Measurements from ENCODE around the gene USP20. TPM values are rescaled to one million over a fixed set of nuclear protein-coding genes. Genes with fewer than 3 reads are reported as not detected.
A peak's percentile ranks its signal among the peaks of the same experiment; 100 is the strongest.

The USP20 gene
- total and polyA plus RNA-seq, 2 donors from 2014 or later, result 22.8 to 28.8 TPM

DNA sequence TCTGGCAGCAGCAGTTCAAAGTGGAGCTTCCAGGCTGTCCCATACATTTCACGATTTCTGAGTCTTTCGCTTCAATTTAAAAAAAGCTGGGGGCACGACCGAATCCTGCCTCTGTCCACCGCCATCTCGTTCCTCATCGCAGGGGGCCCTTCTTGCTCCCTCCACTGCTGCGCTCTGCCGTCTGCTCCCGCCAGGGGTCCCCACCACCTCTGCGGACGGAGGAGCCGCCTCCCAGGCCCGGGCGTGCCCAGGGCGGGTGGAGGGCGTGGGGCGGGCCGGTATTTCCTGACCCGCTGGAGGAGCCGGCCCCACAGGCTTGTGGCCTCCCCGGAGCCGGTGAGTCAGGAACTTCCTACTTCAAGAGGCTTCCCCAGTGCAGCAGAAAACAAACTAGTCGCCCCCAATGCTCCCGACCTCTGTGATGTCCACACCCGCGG lies 50.4 kb downstream of the USP20 start:
- no peak for FAIRE-seq
- peaks cover 0 to 6% (median 0%) of the 10 kb centered on the region in 3 donors for H3K36me3 ChIP-seq (ENCODE audit: control insufficient read depth in 2 of 3, insufficient read depth in 3 of 3, low read length in 3 of 3)
- H3K4me1 ChIP-seq (ENCODE audit: control insufficient read depth in 2 of 3, insufficient read depth in 2 of 3, low read depth in 1 of 3, low read length in 3 of 3), result peaks cover 0 to 23% (median 9%) of the 10 kb centered on the region in 3 donors
- H3K9me3 ChIP-seq (ENCODE audit: control insufficient read depth in 2 of 3, insufficient read depth in 1 of 3, low read length in 3 of 3), result no peaks in the 10 kb centered on the region
- peak overlapping the region in 2 of 3 donors; percentile 55 to 68 for H3K4me3 ChIP-seq (ENCODE audit: low read length in 3 of 3)
- H3K27me3 ChIP-seq (ENCODE audit: control insufficient read depth, insufficient read depth, low read length), result no peaks in the 10 kb centered on the region
- DNase-seq, result peak; percentile 88 to 97 (median 92)
- H3K27ac ChIP-seq (ENCODE audit: low read depth in 2 of 2, low read length in 2 of 2), result peak overlapping the region; percentile 5 to 20
- TF ChIP-seq, protein P1, sequence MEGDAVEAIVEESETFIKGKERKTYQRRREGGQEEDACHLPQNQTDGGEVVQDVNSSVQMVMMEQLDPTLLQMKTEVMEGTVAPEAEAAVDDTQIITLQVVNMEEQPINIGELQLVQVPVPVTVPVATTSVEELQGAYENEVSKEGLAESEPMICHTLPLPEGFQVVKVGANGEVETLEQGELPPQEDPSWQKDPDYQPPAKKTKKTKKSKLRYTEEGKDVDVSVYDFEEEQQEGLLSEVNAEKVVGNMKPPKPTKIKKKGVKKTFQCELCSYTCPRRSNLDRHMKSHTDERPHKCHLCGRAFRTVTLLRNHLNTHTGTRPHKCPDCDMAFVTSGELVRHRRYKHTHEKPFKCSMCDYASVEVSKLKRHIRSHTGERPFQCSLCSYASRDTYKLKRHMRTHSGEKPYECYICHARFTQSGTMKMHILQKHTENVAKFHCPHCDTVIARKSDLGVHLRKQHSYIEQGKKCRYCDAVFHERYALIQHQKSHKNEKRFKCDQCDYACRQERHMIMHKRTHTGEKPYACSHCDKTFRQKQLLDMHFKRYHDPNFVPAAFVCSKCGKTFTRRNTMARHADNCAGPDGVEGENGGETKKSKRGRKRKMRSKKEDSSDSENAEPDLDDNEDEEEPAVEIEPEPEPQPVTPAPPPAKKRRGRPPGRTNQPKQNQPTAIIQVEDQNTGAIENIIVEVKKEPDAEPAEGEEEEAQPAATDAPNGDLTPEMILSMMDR (IDR thresholded peaks at IDR 0.05; ENCODE audit: borderline replicate concordance, extremely low read depth, insufficient read depth), result peak; percentile 77
- peak overlapping the region in 1 of 3 donors; percentile 71 for H3K9ac ChIP-seq (ENCODE audit: low read length in 3 of 3)
- intact Hi-C loops (cut with DNase I), result no loop called here

DNA sequence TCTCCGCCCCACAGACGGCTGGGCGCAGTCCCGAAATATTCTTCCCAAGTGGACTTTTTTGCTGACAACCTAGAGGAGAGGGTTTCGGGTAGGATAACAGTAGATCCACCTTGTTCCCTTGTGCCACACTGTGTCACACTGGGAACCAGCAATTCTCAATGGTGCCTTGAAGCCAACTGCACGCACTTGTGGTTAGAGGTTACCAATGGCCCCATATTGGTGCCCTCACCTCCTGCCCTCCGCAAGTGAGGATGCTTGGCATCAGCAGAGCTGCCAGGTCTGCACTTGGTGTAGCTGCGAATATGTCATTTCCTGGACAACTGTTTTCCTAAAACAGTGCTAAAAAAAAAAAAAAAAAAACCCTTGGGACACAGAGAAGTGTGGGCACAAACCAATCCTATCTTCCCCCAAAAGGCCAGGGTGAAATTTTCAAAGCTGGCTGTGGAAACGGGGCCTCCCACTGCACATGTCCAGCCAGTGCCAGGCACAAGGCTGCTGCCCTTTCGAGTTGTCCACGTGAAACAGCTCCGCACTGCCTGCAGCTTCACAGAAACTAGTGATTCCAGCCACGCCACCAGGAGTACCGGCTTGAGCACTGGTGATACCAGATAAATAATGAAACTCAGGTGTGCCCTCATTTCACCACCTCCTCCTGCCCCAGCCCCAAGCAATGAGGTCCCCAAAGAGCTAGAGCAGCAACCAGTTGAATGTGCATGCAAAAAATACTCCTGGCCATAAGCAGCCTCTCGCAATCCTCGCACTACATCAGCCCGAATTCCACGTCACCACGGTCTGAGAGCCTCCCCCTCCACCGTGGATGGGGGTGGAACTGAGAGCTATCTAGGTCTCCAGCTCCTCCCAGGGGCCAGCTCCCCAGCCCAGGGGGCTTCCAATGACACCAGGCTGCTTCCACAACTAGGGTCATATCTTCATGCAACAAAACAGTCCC lies 51.2 kb downstream of the USP20 start:
- H3K9me3 ChIP-seq (ENCODE audit: control insufficient read depth in 2 of 3, insufficient read depth in 1 of 3, low read length in 3 of 3), result no peaks in the 10 kb centered on the region
- FAIRE-seq, result no peak
- DNase-seq, result peak in 1 of 5 donors; percentile 76
- no peak overlapping the region for H3K27ac ChIP-seq (ENCODE audit: low read depth in 2 of 2, low read length in 2 of 2)
- no peaks in the 10 kb centered on the region for H3K27me3 ChIP-seq (ENCODE audit: control insufficient read depth, insufficient read depth, low read length)
- intact Hi-C loops (cut with DNase I), result no loop called here
- H3K4me3 ChIP-seq (ENCODE audit: low read length in 3 of 3), result peak overlapping the region in 1 of 3 donors; percentile 19
- H3K9ac ChIP-seq (ENCODE audit: low read length in 3 of 3), result peak overlapping the region in 1 of 3 donors; percentile 12
- H3K4me1 ChIP-seq (ENCODE audit: control insufficient read depth in 2 of 3, insufficient read depth in 2 of 3, low read depth in 1 of 3, low read length in 3 of 3), result peaks cover 0 to 23% (median 9%) of the 10 kb centered on the region in 3 donors
- H3K36me3 ChIP-seq (ENCODE audit: control insufficient read depth in 2 of 3, insufficient read depth in 3 of 3, low read length in 3 of 3), result peaks cover 0 to 6% (median 0%) of the 10 kb centered on the region in 3 donors
- TF ChIP-seq, protein P1 (IDR thresholded peaks at IDR 0.05; ENCODE audit: borderline replicate concordance, extremely low read depth, insufficient read depth), result no peak

DNA sequence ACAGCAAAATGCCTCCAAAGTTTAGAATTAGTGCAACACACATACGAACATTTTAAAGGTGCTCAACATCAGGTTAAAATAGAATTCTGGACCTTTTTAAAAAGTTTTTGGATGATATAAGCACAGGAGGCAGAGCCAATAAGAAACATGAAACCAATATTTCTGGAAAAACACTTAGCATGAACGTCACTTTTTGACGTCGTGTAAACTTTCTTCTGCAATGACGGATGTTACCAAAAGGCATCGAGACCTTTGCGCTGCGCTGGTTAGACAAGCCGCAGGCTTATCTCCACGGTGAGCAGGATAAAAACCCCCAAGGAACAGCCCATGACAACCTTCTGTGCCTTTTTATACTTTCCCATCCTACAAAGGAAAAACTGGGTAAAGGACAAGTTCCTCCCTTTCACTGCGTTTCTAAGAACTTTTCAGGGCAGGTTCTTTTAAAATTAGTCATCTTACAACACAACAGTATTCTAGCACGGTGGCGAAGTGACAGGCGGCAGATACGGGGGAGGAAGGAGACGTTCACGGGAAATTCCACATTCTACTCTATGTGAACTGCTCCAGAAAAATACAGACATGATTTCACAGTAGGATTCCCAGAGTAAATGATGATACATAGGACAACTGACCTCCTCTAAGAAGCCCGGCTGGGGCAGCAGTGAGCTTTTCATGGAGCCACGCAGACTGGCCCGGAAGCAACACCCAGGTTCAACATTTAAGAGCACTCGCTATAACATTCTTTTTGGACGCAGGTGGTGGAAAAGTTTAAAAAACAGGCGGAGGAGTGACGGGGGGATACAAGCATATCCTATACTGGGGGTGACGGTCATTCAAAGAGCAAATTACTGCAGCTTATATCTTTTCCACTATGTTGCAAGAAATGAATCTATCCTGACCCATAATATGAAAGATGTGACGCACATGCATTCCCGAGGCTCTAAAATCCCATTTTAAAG lies 52.4 kb downstream of the USP20 start:
- no peak overlapping the region for H3K4me3 ChIP-seq (ENCODE audit: low read length in 3 of 3)
- DNase-seq (peak in 1 of 5 donors; percentile 42), FAIRE-seq (no peak)
- H3K9ac ChIP-seq (ENCODE audit: low read length in 3 of 3), result peak overlapping the region in 1 of 3 donors; percentile 2
- peak overlapping the region; percentile 23 to 27 for H3K27ac ChIP-seq (ENCODE audit: low read depth in 2 of 2, low read length in 2 of 2)
- TF ChIP-seq, protein P1 (IDR thresholded peaks at IDR 0.05; ENCODE audit: borderline replicate concordance, extremely low read depth, insufficient read depth), result no peak
- intact Hi-C loops (cut with DNase I), result no loop called here
- no peaks in the 10 kb centered on the region for H3K27me3 ChIP-seq (ENCODE audit: control insufficient read depth, insufficient read depth, low read length)
- H3K36me3 ChIP-seq (ENCODE audit: control insufficient read depth in 2 of 3, insufficient read depth in 3 of 3, low read length in 3 of 3), result peaks cover 0 to 4% (median 0%) of the 10 kb centered on the region in 3 donors
- H3K9me3 ChIP-seq (ENCODE audit: control insufficient read depth in 2 of 3, insufficient read depth in 1 of 3, low read length in 3 of 3), result no peaks in the 10 kb centered on the region
- peaks cover 0 to 23% (median 9%) of the 10 kb centered on the region in 3 donors for H3K4me1 ChIP-seq (ENCODE audit: control insufficient read depth in 2 of 3, insufficient read depth in 2 of 3, low read depth in 1 of 3, low read length in 3 of 3)

Data from kidney (tissue), 14 donors.